ENCODE results near the gene TNN. TPM values are rescaled to one million over a fixed set of nuclear protein-coding genes. Genes with fewer than 3 reads are reported as not detected.

TNN gene
- total RNA-seq, 1 experiment from 2014 or later = 0.11 TPM

- no peaks in the 10 kb centered on the region for H3K9me3 Mint-ChIP-seq
- no peak overlapping the region for H2BK12ac ChIP-seq (ENCODE audit: insufficient read length, low read depth, low read length)
Measured at GRCh38 chr1:175094626-175095025, 27.0 kb downstream of the TNN start.

More at GRCh38 chr1:175094626-175095025, 27.0 kb downstream of the TNN start:
- Histone ChIP-seq H2BK20ac (ENCODE audit: low read depth, low read length, poor library complexity, severe bottlenecking) (no peak overlapping the region), H2BK5ac (ENCODE audit: insufficient read length, low read length) (no peak overlapping the region), H3K4me1 (ENCODE audit: insufficient read depth, low read length) (no peaks in the 10 kb centered on the region), H3K9ac (ENCODE audit: extremely low read depth, insufficient read length, low read length) (no peak overlapping the region), H3K14ac (ENCODE audit: insufficient read depth, low read length) (no peak overlapping the region), H2AFZ (ENCODE audit: low read length) (no peak overlapping the region), H3T11ph (ENCODE audit: low read length) (no peak overlapping the region), H3K27me3 (ENCODE audit: insufficient read depth, low read length) (no peaks in the 10 kb centered on the region), H3K4me2 (ENCODE audit: insufficient read depth, insufficient read length, low read length) (no peak overlapping the region), H3K23ac (ENCODE audit: insufficient read length, low read depth, low read length) (no peak overlapping the region), H2BK120ac (ENCODE audit: low read depth, low read length, poor library complexity, severe bottlenecking) (no peak overlapping the region), H2AK5ac (ENCODE audit: insufficient read length, low read length) (no peak overlapping the region), H3K4ac (ENCODE audit: low read depth, low read length) (no peak overlapping the region), H3K18ac (ENCODE audit: insufficient read length, low read depth, low read length) (no peak overlapping the region), H3K79me2 (ENCODE audit: insufficient read depth, low read length) (no peaks in the 10 kb centered on the region), H3K27ac (ENCODE audit: insufficient read length, low read depth, low read length) (no peak overlapping the region), H4K20me1 (ENCODE audit: control insufficient read depth, insufficient read depth, insufficient read length) (peaks cover 3% of the 10 kb centered on the region), H3K79me1 (ENCODE audit: insufficient read depth, low read depth, low read length, poor library complexity, severe bottlenecking) (no peaks in the 10 kb centered on the region), H4K5ac (ENCODE audit: insufficient read length, low read depth, low read length) (no peak overlapping the region), H4K91ac (ENCODE audit: insufficient read length, low read depth, low read length) (no peak overlapping the region), H3K56ac (ENCODE audit: insufficient read length, low read depth, low read length) (no peak overlapping the region), H3K23me2 (ENCODE audit: insufficient read length, low read depth, low read length, poor library complexity, severe bottlenecking) (no peaks in the 10 kb centered on the region), H2BK15ac (ENCODE audit: low read depth, low read length) (no peak overlapping the region), H4K8ac (replicated peaks; ENCODE audit: insufficient read length, low read depth, low read length) (no peak overlapping the region), H3K9me3 (ENCODE audit: control insufficient read depth, low read depth, low read length) (no peaks in the 10 kb centered on the region)
- Mint-ChIP-seq H3K27me3 (ENCODE audit: low read depth) (peaks cover 2% of the 10 kb centered on the region; the same call in 1 of the 2 replicates), H3K36me3 (ENCODE audit: insufficient read depth in 1 of 3, low read depth in 3 of 3) (no peaks in the 10 kb centered on the region; a peak in 1 of 7 replicates), H3K4me3 (no peak overlapping the region), H3K4me1 (peaks cover 0 to 4% of the 10 kb centered on the region in 2 experiments; a peak in 1 of 4 replicates), H3K27ac (no peak overlapping the region)
- no CpG with 5 or more reads among the region's 4 CpGs for WGBS (ENCODE audit: extremely low coverage, insufficient read length, low lambda C conversion rate)
- DNase-seq = no peak
- TF ChIP-seq, protein P1, sequence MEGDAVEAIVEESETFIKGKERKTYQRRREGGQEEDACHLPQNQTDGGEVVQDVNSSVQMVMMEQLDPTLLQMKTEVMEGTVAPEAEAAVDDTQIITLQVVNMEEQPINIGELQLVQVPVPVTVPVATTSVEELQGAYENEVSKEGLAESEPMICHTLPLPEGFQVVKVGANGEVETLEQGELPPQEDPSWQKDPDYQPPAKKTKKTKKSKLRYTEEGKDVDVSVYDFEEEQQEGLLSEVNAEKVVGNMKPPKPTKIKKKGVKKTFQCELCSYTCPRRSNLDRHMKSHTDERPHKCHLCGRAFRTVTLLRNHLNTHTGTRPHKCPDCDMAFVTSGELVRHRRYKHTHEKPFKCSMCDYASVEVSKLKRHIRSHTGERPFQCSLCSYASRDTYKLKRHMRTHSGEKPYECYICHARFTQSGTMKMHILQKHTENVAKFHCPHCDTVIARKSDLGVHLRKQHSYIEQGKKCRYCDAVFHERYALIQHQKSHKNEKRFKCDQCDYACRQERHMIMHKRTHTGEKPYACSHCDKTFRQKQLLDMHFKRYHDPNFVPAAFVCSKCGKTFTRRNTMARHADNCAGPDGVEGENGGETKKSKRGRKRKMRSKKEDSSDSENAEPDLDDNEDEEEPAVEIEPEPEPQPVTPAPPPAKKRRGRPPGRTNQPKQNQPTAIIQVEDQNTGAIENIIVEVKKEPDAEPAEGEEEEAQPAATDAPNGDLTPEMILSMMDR (conservative IDR thresholded peaks at IDR 0.05) = no peak
